ENCODE data around the gene IFT81. TPM values are rescaled to one million over a fixed set of nuclear protein-coding genes. Genes with fewer than 3 reads are reported as not detected.

The IFT81 gene
- total RNA-seq, 4 donors from 2014 or later = 4.0 to 14.8 (median 5.3) TPM

- DNase-seq (ENCODE audit: low spot score) (no peak), ATAC-seq (ENCODE audit: low FRiP score) (no peak)
- TF ChIP-seq CTCF (IDR thresholded peaks at IDR 0.05) = no peak
Measured at GRCh38 chr12:110246636-110247339, 122.6 kb downstream of the IFT81 start.

GRCh38 chr12:110247340-110248095 is 123.4 kb downstream of the IFT81 start:
- DNase-seq (ENCODE audit: low spot score) (no peak), ATAC-seq (ENCODE audit: low FRiP score) (no peak)
- no peak for TF ChIP-seq CTCF (IDR thresholded peaks at IDR 0.05)

GRCh38 chr12:110248096-110248447 is 123.9 kb downstream of the IFT81 start:
- TF ChIP-seq CTCF (IDR thresholded peaks at IDR 0.05) = no peak
- no peak for DNase-seq (ENCODE audit: low spot score)
- ATAC-seq (ENCODE audit: low FRiP score) = no peak

GRCh38 chr12:110249105-110249504 is 124.9 kb downstream of the IFT81 start:
- ATAC-seq (ENCODE audit: low FRiP score) (no peak), DNase-seq (ENCODE audit: low spot score) (no peak)
- no peak for TF ChIP-seq CTCF (IDR thresholded peaks at IDR 0.05)

- no peak for TF ChIP-seq CTCF (IDR thresholded peaks at IDR 0.05)
- ATAC-seq (ENCODE audit: low FRiP score) = no peak
- DNase-seq (ENCODE audit: low spot score) = no peak
Measured at GRCh38 chr12:110249716-110250225, 125.6 kb downstream of the IFT81 start.

- ATAC-seq (ENCODE audit: low FRiP score) = no peak
- TF ChIP-seq CTCF (IDR thresholded peaks at IDR 0.05) = no peak
Measured at GRCh38 chr12:110251381-110251780, 127.2 kb downstream of the IFT81 start.

More at GRCh38 chr12:110251381-110251780, 127.2 kb downstream of the IFT81 start:
- no peak for DNase-seq (ENCODE audit: low spot score)

Measured in omental fat pad (tissue), 4 donors.